Measurements from ENCODE around the gene BHLHA15. TPM values are rescaled to one million over a fixed set of nuclear protein-coding genes. Genes with fewer than 3 reads are reported as not detected.

The BHLHA15 gene
- polyA plus RNA-seq, 3 donors = not detected

- H3K27ac Mint-ChIP-seq = no peak overlapping the region
These were observed 13.5 kb downstream of the BHLHA15 start for GRCh38 chr7:98224701-98225181.

GRCh38 chr7:98225913-98226614 is 14.8 kb downstream of the BHLHA15 start:
- H3K27me3 ChIP-seq (ENCODE audit: control insufficient read depth in 2 of 2, insufficient read depth in 2 of 2, low read length in 2 of 2) = no peaks in the 10 kb centered on the region
- DNase-seq = no peak
- H2AFZ ChIP-seq (ENCODE audit: insufficient read depth, low read depth, low read length, poor library complexity, severe bottlenecking) = no peak overlapping the region
- WGBS (ENCODE audit: insufficient coverage) = 96% methylated on average over 12 of the region's 16 CpGs
- TF ChIP-seq CTCF (IDR thresholded peaks at IDR 0.05) = no peak
- no peak overlapping the region for H3K4me3 ChIP-seq (replicated peaks in 1 of 3; ENCODE audit: low read depth in 2 of 3, low read length in 3 of 3)
- no peak overlapping the region for H3K9ac ChIP-seq (ENCODE audit: insufficient read depth, low read length, poor library complexity, severe bottlenecking)
- H3K4me2 ChIP-seq (replicated peaks; ENCODE audit: extremely low read depth, low read length, poor library complexity, severe bottlenecking) = no peak overlapping the region
- no peaks in the 10 kb centered on the region for H3K4me1 ChIP-seq (ENCODE audit: control insufficient read depth in 1 of 2, insufficient read depth in 2 of 2, low read length in 2 of 2)
- H3K36me3 ChIP-seq (replicated peaks in 1 of 2; ENCODE audit: control insufficient read depth in 1 of 2, insufficient read depth in 2 of 2, low read length in 2 of 2) = peaks cover 71 to 86% of the 10 kb centered on the region in 2 donors
- H3K4me3 Mint-ChIP-seq = no peak overlapping the region
- intact Hi-C loops (cut with micrococcal nuclease) = no loop called here
- peaks cover 42 to 80% of the 10 kb centered on the region in 2 donors for H3K36me3 Mint-ChIP-seq
- peaks cover 0 to 3% (median 0%) of the 10 kb centered on the region in 7 donors for H3K9me3 Mint-ChIP-seq
- H3K79me2 ChIP-seq (ENCODE audit: insufficient read depth, low read length) = no peaks in the 10 kb centered on the region
- H3K27ac Mint-ChIP-seq = no peak overlapping the region
- no peak overlapping the region for H3K27ac ChIP-seq (ENCODE audit: low read depth in 1 of 2, low read length in 2 of 2)
- H3K4me1 Mint-ChIP-seq = no peaks in the 10 kb centered on the region
- peaks cover 1 to 2% (median 2%) of the 10 kb centered on the region in 3 donors for H3K27me3 Mint-ChIP-seq (ENCODE audit: low read depth in 3 of 3)
- H3K9me3 ChIP-seq (replicated peaks in 1 of 2; ENCODE audit: control insufficient read depth in 1 of 2, insufficient read depth in 1 of 2, low read length in 2 of 2) = no peaks in the 10 kb centered on the region
- H4K20me1 ChIP-seq (ENCODE audit: insufficient read depth, low read length) = no peaks in the 10 kb centered on the region

More at GRCh38 chr7:98224701-98225181, 13.5 kb downstream of the BHLHA15 start:
- H3K36me3 Mint-ChIP-seq = peaks cover 34 to 78% of the 10 kb centered on the region in 2 donors
- TF ChIP-seq CTCF (IDR thresholded peaks at IDR 0.05) = no peak
- Histone ChIP-seq H3K4me1 (ENCODE audit: control insufficient read depth in 1 of 2, insufficient read depth in 2 of 2, low read length in 2 of 2) (no peaks in the 10 kb centered on the region), H3K36me3 (replicated peaks in 1 of 2; ENCODE audit: control insufficient read depth in 1 of 2, insufficient read depth in 2 of 2, low read length in 2 of 2) (peaks cover 63 to 73% of the 10 kb centered on the region in 2 donors), H3K4me3 (replicated peaks in 1 of 3; ENCODE audit: low read depth in 2 of 3, low read length in 3 of 3) (no peak overlapping the region), H3K79me2 (ENCODE audit: insufficient read depth, low read length) (no peaks in the 10 kb centered on the region), H3K9ac (ENCODE audit: insufficient read depth, low read length, poor library complexity, severe bottlenecking) (no peak overlapping the region), H3K9me3 (replicated peaks in 1 of 2; ENCODE audit: control insufficient read depth in 1 of 2, insufficient read depth in 1 of 2, low read length in 2 of 2) (no peaks in the 10 kb centered on the region), H3K27ac (ENCODE audit: low read depth in 1 of 2, low read length in 2 of 2) (no peak overlapping the region), H2AFZ (ENCODE audit: insufficient read depth, low read depth, low read length, poor library complexity, severe bottlenecking) (no peak overlapping the region), H3K4me2 (replicated peaks; ENCODE audit: extremely low read depth, low read length, poor library complexity, severe bottlenecking) (no peak overlapping the region), H3K27me3 (ENCODE audit: control insufficient read depth in 2 of 2, insufficient read depth in 2 of 2, low read length in 2 of 2) (no peaks in the 10 kb centered on the region), H4K20me1 (ENCODE audit: insufficient read depth, low read length) (no peaks in the 10 kb centered on the region)
- intact Hi-C loops (cut with micrococcal nuclease) = no loop called here
- peaks cover 0 to 5% (median 0%) of the 10 kb centered on the region in 7 donors for H3K9me3 Mint-ChIP-seq
- DNase-seq = no peak
- no peak overlapping the region for H3K4me3 Mint-ChIP-seq
- peaks cover 1 to 2% (median 2%) of the 10 kb centered on the region in 3 donors for H3K27me3 Mint-ChIP-seq (ENCODE audit: low read depth in 3 of 3)
- H3K4me1 Mint-ChIP-seq = no peaks in the 10 kb centered on the region
- WGBS (ENCODE audit: insufficient coverage) = 98% methylated on average over 19 of the region's 21 CpGs
